Ovary (tissue), 3 donors: Measurements from ENCODE around the gene MRPS2.

ENCODE experiments used
- EP300 ChIP-seq: sonication (generic); formaldehyde crosslinking; IDR thresholded peaks from one replicate; pipeline ENCODE4 v1.6.1; 2017; ENCODE audit warnings: antibody characterized with exemption
- POLR2A ChIP-seq: fragments of 450-650 bp; IDR thresholded peaks from one replicate; pipeline ENCODE4 v1.6.1; 2017; ENCODE audit warnings: antibody characterized with exemption, mild to moderate bottlenecking, moderate library complexity
- TF ChIP-seq, protein P1 (sequence below), 3 donors: fragments of 450-650 bp in 2 of 3; fragments of 200-600 bp in 1 of 3; IDR thresholded peaks; one replicate each; pipeline versions ENCODE4 v1.5.1 to v1.8.0; 2016 to 2022; ENCODE audit warnings: antibody characterized with exemption in 3 of 3, mild to moderate bottlenecking in 1 of 3
- donor health status: DM: no; HTN: no; CAD: no.

DNA sequence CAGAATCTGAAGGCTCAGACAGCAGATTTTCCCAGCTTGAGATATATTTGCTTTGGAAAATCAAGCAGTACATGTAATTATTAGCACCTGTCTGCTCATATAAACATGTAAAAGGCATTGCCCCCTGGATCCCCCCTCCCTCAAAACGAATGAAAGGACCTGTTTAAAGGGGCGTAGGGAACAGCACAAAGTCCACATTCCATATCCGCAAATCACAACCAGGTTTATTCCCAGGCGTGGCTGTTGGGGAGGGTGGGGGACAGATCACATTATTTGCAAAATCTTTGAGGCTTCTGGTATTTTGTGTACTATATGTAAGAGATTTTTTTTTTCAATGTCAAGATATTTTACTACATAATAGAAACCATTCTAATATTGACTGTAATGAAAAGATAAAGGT lies 8.7 kb upstream of the MRPS2 start:
- TF ChIP-seq POLR2A: no peak
- TF ChIP-seq, protein P1, sequence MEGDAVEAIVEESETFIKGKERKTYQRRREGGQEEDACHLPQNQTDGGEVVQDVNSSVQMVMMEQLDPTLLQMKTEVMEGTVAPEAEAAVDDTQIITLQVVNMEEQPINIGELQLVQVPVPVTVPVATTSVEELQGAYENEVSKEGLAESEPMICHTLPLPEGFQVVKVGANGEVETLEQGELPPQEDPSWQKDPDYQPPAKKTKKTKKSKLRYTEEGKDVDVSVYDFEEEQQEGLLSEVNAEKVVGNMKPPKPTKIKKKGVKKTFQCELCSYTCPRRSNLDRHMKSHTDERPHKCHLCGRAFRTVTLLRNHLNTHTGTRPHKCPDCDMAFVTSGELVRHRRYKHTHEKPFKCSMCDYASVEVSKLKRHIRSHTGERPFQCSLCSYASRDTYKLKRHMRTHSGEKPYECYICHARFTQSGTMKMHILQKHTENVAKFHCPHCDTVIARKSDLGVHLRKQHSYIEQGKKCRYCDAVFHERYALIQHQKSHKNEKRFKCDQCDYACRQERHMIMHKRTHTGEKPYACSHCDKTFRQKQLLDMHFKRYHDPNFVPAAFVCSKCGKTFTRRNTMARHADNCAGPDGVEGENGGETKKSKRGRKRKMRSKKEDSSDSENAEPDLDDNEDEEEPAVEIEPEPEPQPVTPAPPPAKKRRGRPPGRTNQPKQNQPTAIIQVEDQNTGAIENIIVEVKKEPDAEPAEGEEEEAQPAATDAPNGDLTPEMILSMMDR (IDR thresholded peaks at IDR 0.05): no peak
- no peak for TF ChIP-seq EP300
